IMR-90 (cell line): Measurements from ENCODE around the gene ANXA2.

ENCODE experiments used
- NFE2L2 ChIP-seq: fragments of 150-350 bp; IDR thresholded peaks from 2 replicates; pipeline ENCODE4 v1.6.1; 2016; ENCODE audit warnings: low read depth, mild to moderate bottlenecking, low read length
- POLR2A ChIP-seq: IDR thresholded peaks from 2 replicates; pipeline ENCODE4 v1.6.1; 2012; ENCODE audit warnings: mild to moderate bottlenecking, low read depth, low read length
- SMC3 ChIP-seq: fragments of 150-350 bp; IDR thresholded peaks from 2 replicates; pipeline ENCODE4 v1.6.1; 2016; ENCODE audit warnings: low read depth, mild to moderate bottlenecking, antibody characterized with exemption, low read length, moderate library complexity
- TF ChIP-seq, protein P1 (sequence below): conservative IDR thresholded peaks from 2 replicates; pipeline ENCODE4 v1.5.1; 2012; ENCODE audit warnings: mild to moderate bottlenecking, low read depth, low read length, improper control_type of control experiment

DNA sequence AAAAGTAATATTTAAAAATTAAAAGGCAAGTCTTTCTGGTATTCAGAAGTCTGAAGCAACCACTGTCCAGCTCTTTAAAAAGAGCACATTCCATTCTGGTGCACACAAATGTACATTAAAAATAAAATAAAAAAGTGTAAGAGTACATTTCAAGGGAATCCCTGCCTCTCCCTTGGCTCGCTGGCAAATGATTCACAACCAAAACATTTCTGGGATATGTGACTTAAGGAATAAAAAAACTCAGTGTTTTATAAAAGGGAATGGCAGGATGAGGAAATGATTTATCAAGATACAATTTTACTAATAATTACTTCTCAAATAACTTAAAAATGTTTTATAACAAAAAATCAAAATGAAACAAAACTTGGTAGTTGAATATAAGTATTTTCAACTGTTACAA, 23.8 kb upstream of the ANXA2 start:
- TF ChIP-seq, protein P1, sequence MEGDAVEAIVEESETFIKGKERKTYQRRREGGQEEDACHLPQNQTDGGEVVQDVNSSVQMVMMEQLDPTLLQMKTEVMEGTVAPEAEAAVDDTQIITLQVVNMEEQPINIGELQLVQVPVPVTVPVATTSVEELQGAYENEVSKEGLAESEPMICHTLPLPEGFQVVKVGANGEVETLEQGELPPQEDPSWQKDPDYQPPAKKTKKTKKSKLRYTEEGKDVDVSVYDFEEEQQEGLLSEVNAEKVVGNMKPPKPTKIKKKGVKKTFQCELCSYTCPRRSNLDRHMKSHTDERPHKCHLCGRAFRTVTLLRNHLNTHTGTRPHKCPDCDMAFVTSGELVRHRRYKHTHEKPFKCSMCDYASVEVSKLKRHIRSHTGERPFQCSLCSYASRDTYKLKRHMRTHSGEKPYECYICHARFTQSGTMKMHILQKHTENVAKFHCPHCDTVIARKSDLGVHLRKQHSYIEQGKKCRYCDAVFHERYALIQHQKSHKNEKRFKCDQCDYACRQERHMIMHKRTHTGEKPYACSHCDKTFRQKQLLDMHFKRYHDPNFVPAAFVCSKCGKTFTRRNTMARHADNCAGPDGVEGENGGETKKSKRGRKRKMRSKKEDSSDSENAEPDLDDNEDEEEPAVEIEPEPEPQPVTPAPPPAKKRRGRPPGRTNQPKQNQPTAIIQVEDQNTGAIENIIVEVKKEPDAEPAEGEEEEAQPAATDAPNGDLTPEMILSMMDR, result no peak
- TF ChIP-seq SMC3 (no peak), NFE2L2 (no peak), POLR2A (no peak)
